Osteocyte (in vitro differentiated cells): ENCODE data around the gene ZNF496. TPM values are rescaled to one million over a fixed set of nuclear protein-coding genes. Genes with fewer than 3 reads are reported as not detected.
"Not testable (repeated sequence)": the region's sequence is repeated elsewhere in the genome, so short reads cannot be mapped to it uniquely, and the experiment has no call there.

ENCODE experiments used
- DNase-seq: peaks from one replicate; pipeline ENCODE4 v3.0.0; 2021; ENCODE audit warnings: mixed read lengths; ENCODE audit not compliant: unreplicated experiment; ENCODE audit errors: extremely low spot score
- H3K27ac Mint-ChIP-seq: one replicate; pipeline ENCODE4 v1.8.0; 2021; ENCODE audit warnings: mild to moderate bottlenecking, mixed read lengths; ENCODE audit not compliant: unreplicated experiment
- H3K27me3 Mint-ChIP-seq: one replicate; pipeline ENCODE4 v1.8.0; 2021; ENCODE audit warnings: mixed read lengths; ENCODE audit not compliant: unreplicated experiment
- H3K36me3 Mint-ChIP-seq: one replicate; pipeline ENCODE4 v1.8.0; 2021; ENCODE audit warnings: mixed read lengths; ENCODE audit not compliant: unreplicated experiment
- H3K4me1 Mint-ChIP-seq: one replicate; pipeline ENCODE4 v1.8.0; 2021; ENCODE audit warnings: mixed read lengths; ENCODE audit not compliant: unreplicated experiment
- H3K4me3 Mint-ChIP-seq: one replicate; pipeline ENCODE4 v1.8.0; 2021; ENCODE audit warnings: mild to moderate bottlenecking, moderate library complexity, mixed read lengths; ENCODE audit not compliant: unreplicated experiment
- H3K9me3 Mint-ChIP-seq: one replicate; pipeline ENCODE4 v1.8.0; 2021; ENCODE audit warnings: mixed read lengths; ENCODE audit not compliant: unreplicated experiment
- total RNA-seq: library from RNA; stranded (reverse); gene quantifications from 2 replicates; pipeline ENCODE4 v1.2.1, GENCODE V29; 2021
- TF ChIP-seq, protein P1 (sequence below): fragments of 200-600 bp; sonication (generic); IDR thresholded peaks from 2 replicates; pipeline ENCODE4 v1.5.0; 2021; ENCODE audit warnings: antibody characterized with exemption, mild to moderate bottlenecking, moderate library complexity

ZNF496 gene
- total RNA-seq, 1 donor from 2014 or later = 39.8 TPM

GRCh38 chr1:247291161-247291560, 40.5 kb downstream of the ZNF496 start:
- DNase-seq = no peak
- Mint-ChIP-seq H3K27me3 (no peaks in the 10 kb centered on the region), H3K4me1 (peaks cover 22% of the 10 kb centered on the region), H3K4me3 (no peak overlapping the region), H3K36me3 (no peaks in the 10 kb centered on the region), H3K9me3 (peaks cover 13% of the 10 kb centered on the region), H3K27ac (no peak overlapping the region)
- TF ChIP-seq, protein P1, sequence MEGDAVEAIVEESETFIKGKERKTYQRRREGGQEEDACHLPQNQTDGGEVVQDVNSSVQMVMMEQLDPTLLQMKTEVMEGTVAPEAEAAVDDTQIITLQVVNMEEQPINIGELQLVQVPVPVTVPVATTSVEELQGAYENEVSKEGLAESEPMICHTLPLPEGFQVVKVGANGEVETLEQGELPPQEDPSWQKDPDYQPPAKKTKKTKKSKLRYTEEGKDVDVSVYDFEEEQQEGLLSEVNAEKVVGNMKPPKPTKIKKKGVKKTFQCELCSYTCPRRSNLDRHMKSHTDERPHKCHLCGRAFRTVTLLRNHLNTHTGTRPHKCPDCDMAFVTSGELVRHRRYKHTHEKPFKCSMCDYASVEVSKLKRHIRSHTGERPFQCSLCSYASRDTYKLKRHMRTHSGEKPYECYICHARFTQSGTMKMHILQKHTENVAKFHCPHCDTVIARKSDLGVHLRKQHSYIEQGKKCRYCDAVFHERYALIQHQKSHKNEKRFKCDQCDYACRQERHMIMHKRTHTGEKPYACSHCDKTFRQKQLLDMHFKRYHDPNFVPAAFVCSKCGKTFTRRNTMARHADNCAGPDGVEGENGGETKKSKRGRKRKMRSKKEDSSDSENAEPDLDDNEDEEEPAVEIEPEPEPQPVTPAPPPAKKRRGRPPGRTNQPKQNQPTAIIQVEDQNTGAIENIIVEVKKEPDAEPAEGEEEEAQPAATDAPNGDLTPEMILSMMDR = no peak

GRCh38 chr1:247290576-247290975, 41.1 kb downstream of the ZNF496 start:
- H3K36me3 Mint-ChIP-seq = peaks cover 4% of the 10 kb centered on the region
- TF ChIP-seq, protein P1 = no peak
- H3K4me1 Mint-ChIP-seq = peaks cover 22% of the 10 kb centered on the region
- no peak overlapping the region for H3K4me3 Mint-ChIP-seq
- no peak for DNase-seq
- no peak overlapping the region for H3K27ac Mint-ChIP-seq
- H3K27me3 Mint-ChIP-seq = no peaks in the 10 kb centered on the region
- peaks cover 18% of the 10 kb centered on the region for H3K9me3 Mint-ChIP-seq

DNA sequence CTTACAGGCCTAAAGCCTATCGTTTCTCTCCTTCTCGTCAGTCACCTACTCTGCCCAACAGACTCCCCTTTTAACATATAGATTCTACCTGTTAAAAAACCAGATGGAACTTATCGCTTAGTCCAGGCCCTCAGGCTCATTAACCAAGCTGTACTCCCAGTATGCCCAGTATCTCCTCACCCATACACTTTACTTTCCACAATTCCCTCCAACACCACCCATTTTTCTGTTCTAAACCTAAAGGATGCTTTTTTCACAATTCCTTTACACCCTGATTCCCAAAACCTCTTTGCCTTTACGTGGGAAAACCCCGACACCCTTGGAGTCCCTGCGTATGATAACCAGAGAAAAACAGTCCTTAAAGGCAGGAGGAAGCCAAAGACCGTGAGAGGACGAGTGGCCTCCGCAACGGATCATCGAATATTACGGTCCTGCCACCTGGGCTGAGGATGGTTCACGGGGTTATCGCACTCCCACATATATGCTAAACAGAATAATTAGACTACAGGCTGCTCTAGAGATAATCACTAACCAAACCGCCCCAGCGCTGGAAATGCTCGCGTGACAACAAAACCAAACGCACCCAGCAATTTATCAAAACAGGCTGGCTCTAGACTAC, 42.3 kb downstream of the ZNF496 start:
- H3K27ac Mint-ChIP-seq, H3K27me3 Mint-ChIP-seq: not testable (repeated sequence)
- peaks cover 11% of the 10 kb centered on the region for H3K4me1 Mint-ChIP-seq

DNA sequence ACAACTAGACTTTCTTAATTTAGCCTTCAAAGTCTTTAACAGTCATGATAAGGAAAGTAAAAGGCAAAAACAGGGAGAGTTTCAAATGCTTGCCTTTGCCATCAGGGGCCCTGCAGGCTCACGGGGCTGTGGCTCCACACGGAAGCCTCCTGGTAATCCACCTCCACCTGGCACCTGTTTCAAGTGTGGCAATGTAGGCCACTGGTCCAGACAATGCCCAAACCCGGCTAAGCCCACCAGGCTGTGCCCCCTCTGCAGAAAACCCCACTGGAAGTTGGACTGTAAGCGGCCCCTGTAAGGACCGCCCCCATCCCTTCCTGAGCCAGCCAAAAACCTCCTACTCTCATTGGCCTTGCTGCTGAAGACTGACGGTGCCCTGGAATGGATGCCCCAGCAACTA, 43.3 kb downstream of the ZNF496 start:
- TF ChIP-seq, protein P1 = no peak
- Mint-ChIP-seq H3K27me3 (no peaks in the 10 kb centered on the region), H3K9me3 (peaks cover 18% of the 10 kb centered on the region), H3K4me3 (no peak overlapping the region), H3K27ac (no peak overlapping the region), H3K4me1 (peaks cover 3% of the 10 kb centered on the region), H3K36me3 (peaks cover 4% of the 10 kb centered on the region)
- peak; percentile 80 for DNase-seq

More for the DNA sequence above, 42.3 kb downstream of the ZNF496 start:
- not testable (repeated sequence) for H3K4me3 Mint-ChIP-seq, H3K36me3 Mint-ChIP-seq
- peak; percentile 56 for DNase-seq
- peaks cover 18% of the 10 kb centered on the region for H3K9me3 Mint-ChIP-seq

DNA sequence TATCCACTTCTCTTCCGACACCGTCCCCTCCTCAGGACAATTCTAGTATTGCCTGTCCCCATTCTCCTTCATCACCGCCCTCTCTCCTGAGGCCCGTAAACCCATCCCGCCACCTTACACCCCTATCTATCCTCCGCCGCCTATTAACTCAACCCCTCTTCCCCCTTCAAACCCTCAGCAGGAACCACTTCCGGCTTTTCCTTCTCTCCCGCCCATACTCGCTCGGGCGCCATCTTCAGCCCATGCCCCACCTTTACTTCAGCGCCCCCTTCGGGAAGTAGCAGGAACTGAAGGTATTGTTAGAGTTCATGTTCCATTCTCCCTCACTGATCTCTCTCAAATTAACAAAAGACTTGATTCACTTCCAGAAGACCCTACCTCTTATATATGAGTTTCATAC, 44.2 kb downstream of the ZNF496 start:
- DNase-seq = peak; percentile 66
- TF ChIP-seq, protein P1 = peak; percentile 9
- no peak overlapping the region for H3K4me3 Mint-ChIP-seq
- H3K9me3 Mint-ChIP-seq = peaks cover 18% of the 10 kb centered on the region
- no peak overlapping the region for H3K27ac Mint-ChIP-seq
- peaks cover 4% of the 10 kb centered on the region for H3K36me3 Mint-ChIP-seq
- no peaks in the 10 kb centered on the region for H3K4me1 Mint-ChIP-seq
- no peaks in the 10 kb centered on the region for H3K27me3 Mint-ChIP-seq
